ENCODE measurements around the gene ZSCAN9. TPM values are rescaled to one million over a fixed set of nuclear protein-coding genes. Genes with fewer than 3 reads are reported as not detected.
A peak's percentile ranks its signal among the peaks of the same experiment; 100 is the strongest.

The ZSCAN9 gene
- total RNA-seq, 2 experiments from 2014 or later: 7.0 to 11.6 TPM

DNA sequence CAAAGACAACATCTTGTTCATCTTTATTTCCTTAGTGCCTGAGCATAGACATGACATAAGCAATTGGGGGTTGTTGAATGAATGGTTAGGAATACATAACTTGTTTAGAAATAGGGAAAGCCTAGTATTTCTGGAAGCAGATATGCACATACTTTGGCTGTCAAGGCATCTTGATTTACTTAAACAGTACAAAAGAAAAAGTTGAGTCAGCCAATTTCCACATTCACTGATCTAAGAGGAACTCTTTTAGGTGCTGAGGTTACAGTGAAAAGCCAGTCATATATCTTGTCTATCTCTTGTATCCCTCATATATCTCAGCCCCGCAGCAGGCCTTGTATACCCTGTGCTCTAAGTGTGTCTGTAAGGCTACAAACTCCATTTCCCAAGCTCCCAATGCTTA is 15.4 kb downstream of the ZSCAN9 start:
- DNase-seq (no peak), ATAC-seq (no peak)
- Mint-ChIP-seq H3K27me3 (no peaks in the 10 kb centered on the region), H3K4me3 (no peak overlapping the region), H3K27ac (no peak overlapping the region), H3K4me1 (no peaks in the 10 kb centered on the region), H3K9me3 (ENCODE audit: low read depth) (no peaks in the 10 kb centered on the region), H3K36me3 (peaks cover 24% of the 10 kb centered on the region)
- CTCF ChIA-PET: no interaction called here

GRCh38 chr6:28243946-28244345 is 18.9 kb downstream of the ZSCAN9 start:
- CTCF ChIA-PET: no interaction called here
- peaks cover 46% of the 10 kb centered on the region for H3K36me3 Mint-ChIP-seq
- no peaks in the 10 kb centered on the region for H3K27me3 Mint-ChIP-seq
- H3K4me3 Mint-ChIP-seq: no peak overlapping the region
- ATAC-seq (no peak), DNase-seq (no peak)
- no peaks in the 10 kb centered on the region for H3K9me3 Mint-ChIP-seq (ENCODE audit: low read depth)
- peaks cover 6% of the 10 kb centered on the region for H3K4me1 Mint-ChIP-seq
- H3K27ac Mint-ChIP-seq: no peak overlapping the region

DNA sequence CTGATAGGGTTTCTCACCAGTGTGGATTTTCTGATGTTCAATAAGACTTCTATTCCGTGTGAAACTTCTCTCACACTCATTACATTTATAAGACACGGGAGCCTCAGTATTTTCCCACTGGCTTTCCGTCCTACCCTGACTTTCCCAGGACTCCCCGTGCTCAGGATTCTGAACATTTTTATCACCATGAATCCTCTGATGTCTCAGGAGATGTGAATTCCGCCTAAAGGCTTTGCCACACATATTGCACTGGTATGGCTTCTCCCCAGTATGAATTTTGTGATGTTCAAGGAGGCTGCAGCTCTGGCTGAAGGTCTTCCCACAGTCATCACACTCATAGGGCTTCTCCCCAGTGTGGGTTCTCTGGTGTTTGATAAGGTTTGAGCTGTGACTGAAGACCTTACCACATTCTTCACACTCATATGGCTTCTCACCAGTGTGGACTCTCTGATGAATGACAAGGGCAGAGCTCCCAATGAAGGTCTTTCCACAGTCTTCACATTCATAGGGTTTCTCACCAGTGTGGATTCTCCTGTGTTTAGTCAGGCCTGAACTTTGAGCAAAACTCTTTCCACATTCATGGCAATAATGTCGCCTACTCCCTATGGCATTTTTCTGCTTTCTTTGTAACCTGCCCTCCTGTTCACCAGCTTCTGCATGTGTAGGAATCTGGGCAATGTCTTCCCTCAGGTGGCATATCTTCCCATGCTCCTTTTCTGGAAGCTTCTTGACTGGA is 20.3 kb downstream of the ZSCAN9 start:
- H3K4me1 Mint-ChIP-seq: peaks cover 11% of the 10 kb centered on the region
- CTCF ChIA-PET: no interaction called here
- H3K27ac Mint-ChIP-seq: no peak overlapping the region
- no peaks in the 10 kb centered on the region for H3K9me3 Mint-ChIP-seq (ENCODE audit: low read depth)
- ATAC-seq: no peak
- DNase-seq: no peak
- peaks cover 48% of the 10 kb centered on the region for H3K36me3 Mint-ChIP-seq
- H3K4me3 Mint-ChIP-seq: no peak overlapping the region
- H3K27me3 Mint-ChIP-seq: no peaks in the 10 kb centered on the region

- no peaks in the 10 kb centered on the region for H3K27me3 Mint-ChIP-seq
- ATAC-seq (no peak), DNase-seq (no peak)
- peaks cover 26% of the 10 kb centered on the region for H3K4me1 Mint-ChIP-seq
- no peak overlapping the region for H3K27ac Mint-ChIP-seq
- peaks cover 48% of the 10 kb centered on the region for H3K36me3 Mint-ChIP-seq
- H3K9me3 Mint-ChIP-seq (ENCODE audit: low read depth): no peaks in the 10 kb centered on the region
- CTCF ChIA-PET: interaction anchor here (4.3 kb wide), 1 partner anchor 18 kb away, joined by 21 read pairs; the partner anchor contains the start of gene ZSCAN26
- no peak overlapping the region for H3K4me3 Mint-ChIP-seq
Measured at GRCh38 chr6:28248916-28249315, 23.8 kb downstream of the ZSCAN9 start.

DNA sequence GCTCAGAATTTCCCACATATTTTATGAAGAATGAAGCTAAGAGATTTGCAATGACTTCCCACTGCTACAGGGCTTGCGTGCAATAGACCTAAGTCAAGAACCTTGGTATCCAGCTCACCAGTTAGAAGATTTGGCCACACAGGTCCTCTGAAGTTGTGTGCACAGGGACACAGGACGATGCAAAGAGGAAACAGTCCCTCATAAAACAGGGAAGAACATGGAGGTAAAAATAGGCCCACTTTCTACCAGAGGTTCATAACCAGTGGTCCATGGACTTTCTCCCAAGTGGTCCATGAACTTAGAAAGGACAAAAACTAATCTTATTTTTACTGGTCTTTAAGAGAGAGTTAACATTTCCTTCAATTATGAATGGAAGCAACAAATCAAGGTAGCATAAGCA is 25.7 kb downstream of the ZSCAN9 start:
- CTCF ChIA-PET: interaction anchor here (1.5 to 4.3 kb wide), 2 partner anchors 16 to 105 kb away, joined by 6 to 21 read pairs; partner anchors contain the start of gene ZSCAN26
- no peaks in the 10 kb centered on the region for H3K27me3 Mint-ChIP-seq
- H3K27ac Mint-ChIP-seq: no peak overlapping the region
- ATAC-seq: no peak
- no peak for DNase-seq
- H3K4me1 Mint-ChIP-seq: peaks cover 26% of the 10 kb centered on the region
- no peaks in the 10 kb centered on the region for H3K9me3 Mint-ChIP-seq (ENCODE audit: low read depth)
- peak overlapping the region; percentile 53 for H3K4me3 Mint-ChIP-seq
- H3K36me3 Mint-ChIP-seq: peaks cover 32% of the 10 kb centered on the region

DNA sequence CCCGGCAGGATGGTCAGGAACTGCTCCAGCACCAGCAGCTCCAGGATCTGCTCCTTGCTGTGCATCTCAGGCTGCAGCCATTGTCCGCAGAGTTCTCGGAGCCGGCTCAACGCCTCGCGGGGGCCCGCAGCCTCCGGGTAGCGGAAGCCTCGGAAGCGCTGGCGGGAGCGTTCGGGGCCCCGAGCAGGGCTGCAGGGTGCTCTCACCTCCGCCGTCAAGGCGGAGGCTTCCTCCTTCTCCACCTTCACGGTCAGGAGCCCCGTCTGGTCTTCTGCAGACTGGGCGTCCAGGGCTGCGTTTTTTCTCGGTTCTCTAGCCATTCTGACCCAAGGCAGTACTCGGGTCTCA is 26.6 kb downstream of the ZSCAN9 start:
- ATAC-seq: peak; percentile 86
- Mint-ChIP-seq H3K27ac (peak overlapping the region; percentile 86), H3K9me3 (ENCODE audit: low read depth) (no peaks in the 10 kb centered on the region), H3K36me3 (peaks cover 23% of the 10 kb centered on the region), H3K27me3 (no peaks in the 10 kb centered on the region), H3K4me1 (peaks cover 26% of the 10 kb centered on the region), H3K4me3 (peak overlapping the region; percentile 96)
- CTCF ChIA-PET: interaction anchor here (0.8 to 4.3 kb wide), 3 partner anchors 12 to 104 kb away, joined by 3 to 21 read pairs (median 5); partner anchors contain the start of gene ZSCAN26
- peak; percentile 60 for DNase-seq

GRCh38 chr6:28252009-28252975 is 27.2 kb downstream of the ZSCAN9 start, which contains the start of gene ZKSCAN4:
TSS of gene ZKSCAN4 (minus strand) at chr6:28252269. CDS start at chr6:28251980, 289 bp downstream.
- peak within 1 kb of the TSS; percentile 96 for H3K4me3 Mint-ChIP-seq
- CTCF ChIA-PET: interaction anchor here (0.8 to 4.3 kb wide), 4 partner anchors 11 to 103 kb away, joined by 3 to 21 read pairs (median 5); partner anchors contain the start of gene ZSCAN26
- peak; percentile 83 for DNase-seq
- H3K27me3 Mint-ChIP-seq: no peaks in the 10 kb centered on the region
- peak; percentile 85 for ATAC-seq
- H3K4me1 Mint-ChIP-seq: peaks cover 26% of the 10 kb centered on the region
- peak within 1 kb of the TSS; percentile 86 for H3K27ac Mint-ChIP-seq
- H3K9me3 Mint-ChIP-seq (ENCODE audit: low read depth): no peaks in the 10 kb centered on the region
- peaks cover 18% of the 10 kb centered on the region for H3K36me3 Mint-ChIP-seq

DNA sequence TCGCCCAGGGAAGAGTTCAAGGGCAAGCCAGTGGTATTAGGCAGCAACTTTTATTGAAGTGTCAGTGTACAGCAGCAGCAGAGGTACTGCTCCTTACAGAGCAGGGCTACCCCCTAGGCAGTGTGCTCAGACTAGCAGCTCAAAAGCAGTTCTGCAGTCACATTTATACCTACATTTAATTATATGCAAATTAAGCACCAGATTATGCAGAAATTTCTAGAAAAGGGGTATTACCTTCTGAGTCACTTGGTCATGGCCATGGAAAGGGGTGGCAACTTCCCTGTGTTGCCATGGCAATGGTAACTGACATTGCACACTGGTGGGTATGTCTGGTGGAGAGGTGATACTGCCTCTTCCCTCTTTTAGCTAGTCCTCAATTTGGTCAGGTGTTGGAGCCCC is 29.0 kb downstream of the ZSCAN9 start:
- CTCF ChIA-PET: no interaction called here
- Mint-ChIP-seq H3K36me3 (peaks cover 13% of the 10 kb centered on the region), H3K9me3 (ENCODE audit: low read depth) (peaks cover 4% of the 10 kb centered on the region), H3K4me3 (no peak overlapping the region), H3K4me1 (peaks cover 29% of the 10 kb centered on the region), H3K27ac (no peak overlapping the region), H3K27me3 (peaks cover 4% of the 10 kb centered on the region)
- DNase-seq (no peak), ATAC-seq (no peak)

DNA sequence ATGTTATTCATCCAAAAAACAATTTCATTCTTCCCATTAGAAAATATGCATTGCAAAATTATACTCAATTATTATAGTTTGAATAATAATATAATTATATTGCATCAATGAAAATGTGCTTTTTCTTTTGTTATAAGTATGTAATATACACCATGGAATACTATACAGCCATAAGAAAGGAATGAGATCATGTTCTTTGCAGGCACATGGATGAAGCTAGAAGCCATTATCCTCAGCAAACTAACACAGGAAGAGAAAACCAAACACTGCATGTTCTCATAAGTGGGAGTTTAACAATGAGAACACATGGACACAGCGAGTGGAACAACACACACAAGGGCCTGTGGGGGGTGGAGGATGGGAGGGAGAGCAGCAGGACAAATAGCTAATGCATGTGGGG is 32.0 kb downstream of the ZSCAN9 start:
- peaks cover 10% of the 10 kb centered on the region for H3K36me3 Mint-ChIP-seq
- no peak overlapping the region for H3K4me3 Mint-ChIP-seq
- ATAC-seq (no peak), DNase-seq (no peak)
- H3K27ac Mint-ChIP-seq: no peak overlapping the region
- H3K9me3 Mint-ChIP-seq (ENCODE audit: low read depth): peaks cover 4% of the 10 kb centered on the region
- H3K4me1 Mint-ChIP-seq: peaks cover 15% of the 10 kb centered on the region
- peaks cover 4% of the 10 kb centered on the region for H3K27me3 Mint-ChIP-seq
- CTCF ChIA-PET: no interaction called here

GRCh38 chr6:28258877-28259777 is 34.1 kb downstream of the ZSCAN9 start, which contains the start of gene NKAPL:
TSS of gene NKAPL (plus strand) at chr6:28259297. CDS start at chr6:28259372, 75 bp downstream.
- Mint-ChIP-seq H3K27ac (peak within 1 kb of the TSS; percentile 47), H3K27me3 (peaks cover 7% of the 10 kb centered on the region), H3K9me3 (ENCODE audit: low read depth) (peaks cover 4% of the 10 kb centered on the region), H3K4me1 (peaks cover 8% of the 10 kb centered on the region), H3K4me3 (peak within 1 kb of the TSS; percentile 28), H3K36me3 (peaks cover 8% of the 10 kb centered on the region)
- DNase-seq (peak; percentile 67), ATAC-seq (peak; percentile 60)
- CTCF ChIA-PET: no interaction called here

- H3K36me3 Mint-ChIP-seq: no peaks in the 10 kb centered on the region
- H3K4me1 Mint-ChIP-seq: peaks cover 11% of the 10 kb centered on the region
- H3K4me3 Mint-ChIP-seq: no peak overlapping the region
- H3K9me3 Mint-ChIP-seq (ENCODE audit: low read depth): no peaks in the 10 kb centered on the region
- H3K27ac Mint-ChIP-seq: no peak overlapping the region
- no peak for ATAC-seq
- DNase-seq: no peak
- peaks cover 3% of the 10 kb centered on the region for H3K27me3 Mint-ChIP-seq
- CTCF ChIA-PET: interaction anchor here (1.2 kb wide), 1 partner anchor 12 kb away, joined by 3 read pairs; the partner anchor contains the start of gene ZKSCAN4
Measured at GRCh38 chr6:28263922-28264321, 38.8 kb downstream of the ZSCAN9 start.

DNA sequence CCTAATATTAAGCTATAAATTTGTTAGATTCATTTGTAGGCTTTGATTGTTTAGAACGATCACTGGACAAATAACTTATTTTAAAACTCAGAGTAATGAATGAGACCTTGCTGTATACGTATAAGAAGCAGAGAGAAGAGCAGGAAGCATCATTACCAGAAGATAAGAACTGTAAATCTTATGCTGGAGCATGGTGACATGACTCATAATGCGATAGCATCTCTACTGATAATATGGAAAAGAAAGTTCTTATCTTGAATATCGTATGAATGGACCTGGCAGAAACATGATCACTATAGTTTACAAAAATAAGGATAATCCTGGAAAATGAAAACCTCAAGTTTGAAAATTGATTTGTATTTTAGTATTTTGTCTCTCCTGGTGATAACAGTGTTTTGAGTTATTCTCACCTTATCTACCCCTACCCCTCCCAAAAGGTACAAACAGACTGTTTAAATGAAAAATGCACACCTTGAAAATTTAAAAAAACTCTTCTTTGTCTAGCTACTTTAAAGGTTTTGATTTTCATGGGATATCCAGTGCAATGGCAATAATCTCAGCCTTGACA is 39.8 kb downstream of the ZSCAN9 start:
- Mint-ChIP-seq H3K36me3 (peaks cover 2% of the 10 kb centered on the region), H3K27me3 (peaks cover 3% of the 10 kb centered on the region), H3K4me1 (peaks cover 16% of the 10 kb centered on the region), H3K9me3 (ENCODE audit: low read depth) (no peaks in the 10 kb centered on the region), H3K27ac (no peak overlapping the region), H3K4me3 (no peak overlapping the region)
- DNase-seq: no peak
- CTCF ChIA-PET: no interaction called here
- ATAC-seq: no peak
